SK-N-SH (cell line): Measurements from ENCODE around the gene PPP6R2. TPM values are rescaled to one million over a fixed set of nuclear protein-coding genes. Genes with fewer than 3 reads are reported as not detected.

Source experiments
- CTCF ChIA-PET: fragments of 300-600, 350-600 bp; formaldehyde crosslinking; extraction: SDS; loops from one replicate; lab custom pipeline; 2021; lab: Yijun Ruan, JAX
- POLR2A ChIA-PET: fragments of 350-600 bp; sonication (Branson Sonifier 250); formaldehyde crosslinking; extraction: SDS; loops from one replicate; lab custom pipeline; 2020; ENCODE audit warnings: antibody characterized with exemption, inconsistent platforms; lab: Yijun Ruan, JAX
- DNase-seq: peaks from one replicate; pipeline ENCODE4 v3.0.0; 2012
- H2AFZ ChIP-seq: fragments of 200-600 bp; sonication (generic); 2 replicates; pipeline ENCODE4 v1.8.1; 2016; ENCODE audit warnings: antibody characterized with exemption, mild to moderate bottlenecking, low read depth
- H3F3A ChIP-seq: fragments of 200-600 bp; sonication (generic); replicated peaks from 2 replicates; pipeline ENCODE3; 2016; ENCODE audit warnings: antibody characterized with exemption, mild to moderate bottlenecking; ENCODE audit not compliant: insufficient read depth
- H3K27ac ChIP-seq, 2 experiments: fragments of 200-500 bp in 1 of 2; fragments of 200-600 bp in 1 of 2; sonication (Bioruptor generic) in 1 of 2; sonication (generic), shearing (Covaris generic) in 1 of 2; 2 replicates each; pipeline versions ENCODE4 v1.5.1 to v1.6.1; 2014 to 2016; ENCODE audit warnings: low read depth in 2 of 2, inconsistent platforms in 1 of 2, low read length in 1 of 2, mild to moderate bottlenecking in 1 of 2, mixed read lengths in 1 of 2
- H3K27me3 ChIP-seq: fragments of 200-600 bp; sonication (generic), shearing (Covaris generic); 2 replicates; pipeline ENCODE4 v1.6.1; 2016; ENCODE audit warnings: mixed run types; ENCODE audit not compliant: insufficient read depth
- H3K36me3 ChIP-seq, 2 experiments: fragments of 200-500 bp in 1 of 2; fragments of 200-600 bp in 1 of 2; sonication (Bioruptor generic) in 1 of 2; sonication (generic) in 1 of 2; replicated peaks in 1 of 2; 2 replicates each; pipeline versions ENCODE3 to v1.5.1; 2014 to 2016; ENCODE audit warnings: low read length in 1 of 2, mild to moderate bottlenecking in 1 of 2; ENCODE audit not compliant: insufficient read depth in 2 of 2, control insufficient read depth in 1 of 2
- H3K4me1 ChIP-seq, 2 experiments: fragments of 200-500 bp in 1 of 2; fragments of 200-600 bp in 1 of 2; sonication (Bioruptor generic) in 1 of 2; sonication (generic), shearing (Covaris generic) in 1 of 2; 2 replicates each; pipeline versions ENCODE4 v1.5.1 to v1.6.1; 2014 to 2016; ENCODE audit warnings: low read depth in 1 of 2, low read length in 1 of 2, mixed run types in 1 of 2; ENCODE audit not compliant: insufficient read depth in 2 of 2, control insufficient read depth in 1 of 2
- H3K4me2 ChIP-seq: fragments of 200-600 bp; sonication (generic), shearing (Covaris generic); 2 replicates; pipeline ENCODE4 v1.6.1; 2017; ENCODE audit warnings: mixed run types
- H3K4me3 ChIP-seq, 2 experiments: fragments of 200-500 bp in 1 of 2; fragments of 200-600 bp in 1 of 2; sonication (Bioruptor generic) in 1 of 2; sonication (generic), shearing (Covaris generic) in 1 of 2; 2 replicates each; pipeline versions ENCODE4 v1.5.1 to v1.8.1; 2014 to 2016; ENCODE audit warnings: low read depth in 2 of 2, inconsistent platforms in 1 of 2, low read length in 1 of 2, mild to moderate bottlenecking in 1 of 2, mixed read lengths in 1 of 2, moderate library complexity in 1 of 2
- H3K79me2 ChIP-seq: fragments of 200-600 bp; sonication (generic); 2 replicates; pipeline ENCODE4 v1.8.1; 2017; ENCODE audit warnings: mild to moderate bottlenecking; ENCODE audit not compliant: insufficient read depth
- H3K9ac ChIP-seq: fragments of 200-600 bp; sonication (generic); 2 replicates; pipeline ENCODE4 v1.6.1; 2017; ENCODE audit warnings: mixed run types
- H3K9me2 ChIP-seq: fragments of 200-600 bp; sonication (generic); 2 replicates; pipeline ENCODE4 v1.6.1; 2017; ENCODE audit warnings: mixed run types
- H3K9me3 ChIP-seq: fragments of 200-600 bp; sonication (generic); 2 replicates; pipeline ENCODE4 v1.6.1; 2017; ENCODE audit warnings: mixed run types, mild to moderate bottlenecking, moderate library complexity
- H4K20me1 ChIP-seq: fragments of 200-600 bp; sonication (generic); 2 replicates; pipeline ENCODE4 v1.6.1; 2017; ENCODE audit warnings: mild to moderate bottlenecking, mixed run types; ENCODE audit not compliant: insufficient read depth
- ELF1 ChIP-seq: IDR thresholded peaks from 2 replicates; pipeline ENCODE4 v1.4.0; 2012
- EP300 ChIP-seq, 2 experiments: IDR thresholded peaks; 2 replicates each; pipeline versions ENCODE4 v1.4.0 to v1.6.1; 2012; ENCODE audit warnings: borderline replicate concordance in 1 of 2, low read depth in 1 of 2, low read length in 1 of 2
- FOSL2 ChIP-seq: IDR thresholded peaks from 2 replicates; pipeline ENCODE4 v1.4.0; 2012; ENCODE audit warnings: low read depth, mild to moderate bottlenecking, moderate library complexity, borderline replicate concordance
- GABPA ChIP-seq: IDR thresholded peaks from 2 replicates; pipeline ENCODE4 v1.4.0; 2012; ENCODE audit warnings: low read depth, mild to moderate bottlenecking
- POLR2AphosphoS5 ChIP-seq: IDR thresholded peaks from 2 replicates; pipeline ENCODE4 v1.6.1; 2012; ENCODE audit warnings: low read depth, low read length
- RCOR1 ChIP-seq: fragments of 150-350 bp; IDR thresholded peaks from 2 replicates; pipeline ENCODE4 v1.6.1; 2017; ENCODE audit warnings: antibody characterized with exemption, low read length
- SIN3A ChIP-seq: IDR thresholded peaks from 2 replicates; pipeline ENCODE4 v1.6.1; 2012; ENCODE audit warnings: low read depth, mild to moderate bottlenecking, low read length, moderate library complexity, borderline replicate concordance
- WGBS: methylation state at CpG from one replicate; pipeline ENCODE4 v1.1.6; 2017; ENCODE audit warnings: low lambda C conversion rate; 5-methylcytosine and 5-hydroxymethylcytosine counted together
- polyA plus RNA-seq, 3 experiments: library from polyadenylated mRNA; depleted of rRNA; stranded (reverse); fragments of >200 nt; gene quantifications; 2 replicates each; pipeline ENCODE4 v1.2.3, GENCODE V29; 2012

Gene PPP6R2
- polyA plus RNA-seq, 1 of the 3 experiments (the other 2 are of a cell fraction) = 45.7 TPM

DNA sequence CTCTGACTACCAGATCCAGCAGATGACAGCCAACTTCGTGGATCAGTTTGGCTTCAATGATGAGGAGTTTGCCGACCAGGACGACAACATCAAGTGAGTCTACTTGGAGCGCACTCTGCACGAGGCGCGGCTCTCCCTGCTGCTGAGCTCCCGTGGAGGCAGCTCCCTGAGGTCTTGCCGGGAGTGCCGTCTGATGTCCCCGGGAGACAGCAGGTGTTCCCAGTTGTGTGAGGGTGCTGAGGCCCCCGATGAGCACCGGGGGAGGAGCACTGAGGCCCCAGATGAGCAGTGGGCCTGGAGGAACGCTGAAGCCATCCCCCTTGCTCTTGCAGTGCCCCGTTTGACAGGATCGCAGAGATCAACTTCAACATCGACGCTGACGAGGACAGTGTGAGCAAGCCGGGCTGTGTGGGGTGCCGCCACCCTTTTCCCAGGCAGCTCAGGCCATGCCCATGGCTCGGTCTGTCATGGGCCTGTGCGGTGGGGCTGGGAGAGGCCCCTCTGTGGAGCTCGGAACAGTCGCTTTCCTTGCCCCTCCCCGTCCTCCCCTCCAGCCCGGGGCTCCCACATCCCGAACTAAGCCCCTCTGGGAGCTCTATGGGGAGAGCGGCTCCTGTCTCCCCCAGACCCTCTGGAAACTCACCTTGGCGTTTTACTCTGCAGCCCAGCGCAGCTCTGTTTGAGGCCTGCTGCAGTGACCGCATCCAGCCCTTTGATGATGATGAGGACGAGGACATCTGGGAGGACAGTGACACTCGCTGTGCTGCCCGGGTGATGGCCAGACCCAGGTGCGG, 94.6 kb downstream of the PPP6R2 start:
- no peak overlapping the region for H3K27ac ChIP-seq
- no peaks in the 10 kb centered on the region for H3F3A ChIP-seq
- no peaks in the 10 kb centered on the region for H3K27me3 ChIP-seq
- H3K4me3 ChIP-seq = no peak overlapping the region
- no peaks in the 10 kb centered on the region for H4K20me1 ChIP-seq
- no peak overlapping the region for H2AFZ ChIP-seq
- no peaks in the 10 kb centered on the region for H3K9me2 ChIP-seq
- H3K4me2 ChIP-seq = no peak overlapping the region
- peak; percentile 23 for DNase-seq
- H3K9me3 ChIP-seq = no peaks in the 10 kb centered on the region
- H3K79me2 ChIP-seq = no peaks in the 10 kb centered on the region
- H3K9ac ChIP-seq = no peak overlapping the region
- ChIA-PET CTCF (interaction anchor here (1.3 kb wide), 1 partner anchor 95 kb away, joined by 3 read pairs; no protein-coding TSS in a partner anchor), POLR2A (interaction anchor here (1.0 kb wide), 1 partner anchor 36 kb away, joined by 3 read pairs; no protein-coding TSS in a partner anchor)
- peaks cover 0 to 61% of the 10 kb centered on the region in 2 experiments for H3K36me3 ChIP-seq
- H3K4me1 ChIP-seq = no peaks in the 10 kb centered on the region
- TF ChIP-seq SIN3A (no peak), GABPA (no peak)
- WGBS = 88% methylated on average over 11 of the region's 36 CpGs

GRCh38 chr22:50438305-50439275, 95.5 kb downstream of the PPP6R2 start:
- DNase-seq = peak; percentile 36
- Histone ChIP-seq H3K9ac (no peak overlapping the region), H3K27me3 (no peaks in the 10 kb centered on the region), H3K4me2 (no peak overlapping the region), H3K4me1 (peaks cover 0 to 1% of the 10 kb centered on the region in 2 experiments; a peak in 1 of 4 replicates), H3K79me2 (no peaks in the 10 kb centered on the region), H3K4me3 (no peak overlapping the region), H2AFZ (no peak overlapping the region), H3K9me3 (no peaks in the 10 kb centered on the region), H3K36me3 (peaks cover 0 to 65% of the 10 kb centered on the region in 2 experiments), H3K9me2 (no peaks in the 10 kb centered on the region), H3F3A (peaks cover 4% of the 10 kb centered on the region), H3K27ac (no peak overlapping the region), H4K20me1 (no peaks in the 10 kb centered on the region)
- TF ChIP-seq FOSL2 = no peak
- no peak for TF ChIP-seq RCOR1
- TF ChIP-seq POLR2AphosphoS5 = no peak
- no peak for TF ChIP-seq ELF1
- ChIA-PET CTCF (interaction anchor here (1.3 to 1.5 kb wide), 2 partner anchors 96 to 187 kb away, joined by 3 read pairs; no protein-coding TSS in a partner anchor), POLR2A (interaction anchor here (1.0 kb wide), 1 partner anchor 36 kb away, joined by 3 read pairs; no protein-coding TSS in a partner anchor)
- 86% methylated on average over 19 of the region's 34 CpGs for WGBS

DNA sequence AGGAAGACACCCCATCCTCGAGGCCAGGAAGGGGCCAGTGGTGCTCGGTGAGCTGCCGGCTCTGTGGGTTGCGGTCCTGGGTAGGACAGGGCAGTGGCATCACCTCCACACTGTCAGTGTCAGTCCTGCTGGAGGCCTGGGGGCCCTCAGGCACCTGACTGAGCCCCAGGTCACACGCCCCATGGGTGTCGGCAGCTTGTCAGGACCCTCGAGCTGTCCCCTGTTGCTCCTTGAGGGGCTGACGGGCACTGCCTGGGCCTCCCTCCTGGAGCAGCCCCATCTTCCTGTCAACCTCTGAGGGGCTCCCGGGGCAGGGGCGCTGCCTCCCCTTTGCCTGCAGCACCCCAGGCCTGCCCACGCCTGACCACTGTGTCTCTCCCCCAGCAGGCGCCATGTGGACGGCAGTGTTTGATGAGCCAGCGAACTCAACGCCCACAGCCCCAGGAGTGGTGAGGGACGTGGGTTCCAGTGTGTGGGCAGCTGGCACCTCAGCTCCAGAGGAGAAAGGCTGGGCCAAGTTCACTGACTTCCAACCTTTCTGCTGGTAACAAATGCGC, 96.3 kb downstream of the PPP6R2 start:
- POLR2A ChIA-PET = no interaction called here
- no peaks in the 10 kb centered on the region for H3K9me3 ChIP-seq
- no peak overlapping the region for H3K27ac ChIP-seq
- TF ChIP-seq EP300 (IDR thresholded peaks at IDR 0.05; ENCODE audit: borderline replicate concordance in 1 of 2, low read depth in 1 of 2, low read length in 1 of 2) = no peak
- no peak for TF ChIP-seq FOSL2
- TF ChIP-seq, all 33 proteins: peak for 0
- Histone ChIP-seq H4K20me1 (no peaks in the 10 kb centered on the region), H3K9ac (no peak overlapping the region), H3K36me3 (peaks cover 0 to 70% of the 10 kb centered on the region in 2 experiments), H3K4me2 (no peak overlapping the region), H3F3A (peaks cover 4% of the 10 kb centered on the region), H3K79me2 (no peaks in the 10 kb centered on the region), H3K27me3 (no peaks in the 10 kb centered on the region), H3K9me2 (no peaks in the 10 kb centered on the region), H3K4me1 (peaks cover 1 to 6% of the 10 kb centered on the region in 2 experiments; a peak in 1 of 4 replicates), H2AFZ (no peak overlapping the region), H3K4me3 (no peak overlapping the region)
- CTCF ChIA-PET = interaction anchor here (1.3 to 1.5 kb wide), 2 partner anchors 97 to 188 kb away, joined by 3 read pairs; no protein-coding TSS in a partner anchor
- peak; percentile 24 for DNase-seq
- 100% methylated on average over 4 of the region's 17 CpGs for WGBS
